A673 (cell line): Measurements from ENCODE around the gene NMRAL1. TPM values are rescaled to one million over a fixed set of nuclear protein-coding genes. Genes with fewer than 3 reads are reported as not detected.

Source experiments
- Bru-seq: library from RNA; stranded (reverse); fragments of 400-500 nt; gene quantifications from one replicate; lab custom pipeline; 2021; lab: Mats Ljungman, UMichigan
- BruChase-seq, 2 experiments: library from RNA; stranded (reverse); fragments of 400-500 nt; gene quantifications; one replicate each; lab custom pipeline; 2021; lab: Mats Ljungman, UMichigan
- BruUV-seq: library from RNA; stranded (reverse); fragments of 400-500 nt; replicated peaks from 2 replicates; lab custom pipeline; 2021; lab: Mats Ljungman, UMichigan
- CTCF ChIA-PET: fragments of 300-600 bp; sonication (Branson Sonifier 250); formaldehyde crosslinking; loops from one replicate; lab custom pipeline; 2022; ENCODE audit warnings: antibody characterized with exemption; lab: Charles Lee
- POLR2A ChIA-PET: fragments of 300-600 bp; sonication (Branson Sonifier 250); formaldehyde crosslinking; loops from one replicate; lab custom pipeline; 2022; ENCODE audit warnings: antibody characterized with exemption; ENCODE audit not compliant: low non-redundant PET; lab: Charles Lee
- DNase-seq: peaks from one replicate; pipeline ENCODE4 v3.0.0-alpha.2; 2015; ENCODE audit warnings: low spot score
- H3K27ac ChIP-seq: fragments of 200-600 bp; sonication (generic); 2 replicates; pipeline ENCODE4 v1.5.1; 2016; ENCODE audit warnings: mixed run types, low read depth, mild to moderate bottlenecking, mixed read lengths, antibody characterized with exemption, low read length; ENCODE audit not compliant: poor library complexity, severe bottlenecking
- H3K27me3 ChIP-seq: fragments of 200-600 bp; sonication (generic); replicated peaks from 2 replicates; pipeline ENCODE4 v1.6.1; 2017; ENCODE audit warnings: mixed run types, low read depth, mild to moderate bottlenecking, mixed read lengths, antibody characterized with exemption, low read length; ENCODE audit not compliant: insufficient read depth, poor library complexity
- H3K36me3 ChIP-seq: fragments of 200-600 bp; sonication (generic); 2 replicates; pipeline ENCODE4 v1.6.1; 2016; ENCODE audit warnings: mixed run types, mild to moderate bottlenecking, mixed read lengths, antibody characterized with exemption, low read length; ENCODE audit not compliant: insufficient read depth, poor library complexity, severe bottlenecking
- H3K4me1 ChIP-seq: fragments of 200-600 bp; sonication (generic); 2 replicates; pipeline ENCODE4 v1.6.1; 2017; ENCODE audit warnings: mixed run types, mild to moderate bottlenecking, mixed read lengths, antibody characterized with exemption, low read length; ENCODE audit not compliant: insufficient read depth, poor library complexity, severe bottlenecking
- H3K4me3 ChIP-seq: fragments of 200-600 bp; sonication (generic); 2 replicates; pipeline ENCODE4 v1.5.1; 2016; ENCODE audit warnings: low read depth, mixed run types, mild to moderate bottlenecking, mixed read lengths, low read length; ENCODE audit not compliant: poor library complexity, severe bottlenecking
- H3K9me3 ChIP-seq: fragments of 200-600 bp; sonication (generic); 2 replicates; pipeline ENCODE4 v1.6.1; 2016; ENCODE audit warnings: mixed run types, low read depth, mild to moderate bottlenecking, mixed read lengths, antibody characterized with exemption, low read length; ENCODE audit not compliant: poor library complexity, severe bottlenecking
- CTCF ChIP-seq: fragments of 300-800, 200-600 bp; sonication (generic); conservative IDR thresholded peaks from 2 replicates; pipeline ENCODE4 v1.5.1; 2017; ENCODE audit warnings: low read depth, mild to moderate bottlenecking, antibody characterized with exemption, low read length, moderate library complexity, mixed read lengths
- EZH2 ChIP-seq: fragments of 200-600 bp; sonication (generic); IDR thresholded peaks from 2 replicates; pipeline ENCODE4 v1.6.1; 2017; ENCODE audit warnings: borderline replicate concordance, low read depth, mild to moderate bottlenecking, mixed read lengths, antibody characterized with exemption, low read length; ENCODE audit not compliant: poor library complexity, severe bottlenecking
- intact Hi-C: fragments of 100-400 bp; cut with micrococcal nuclease; formaldehyde crosslinking; loops from one replicate; pipeline ENCODE4 v1.10.0; 2022; ENCODE audit not compliant: unreplicated experiment
- long read RNA-seq: library from polyadenylated mRNA; stranded (forward); transcript quantifications from one replicate; pipeline ENCODE4 v2.0.0, GENCODE V29; 2022
- total RNA-seq: library from RNA; stranded (reverse); gene quantifications from 2 replicates; pipeline ENCODE4 v1.2.3, GENCODE V29; 2021

Gene NMRAL1
- total RNA-seq (85.8 and 98.8 TPM in 2 replicates), Bru-seq, nascent RNA (percentile 74 among the genes with signal in this experiment), BruChase-seq, experiment 1, labeled RNA remaining after a 2-hour chase (percentile 68 among the genes with signal in this experiment), BruChase-seq, experiment 2, labeled RNA remaining after a 6-hour chase (percentile 77 among the genes with signal in this experiment)
- long read RNA-seq, transcript NMRAL1-212 (6 exons, 1,240 nt) = minor isoform, 24 of 138 reads
- long read RNA-seq, transcript NMRAL1-202 (6 exons, 1,233 nt) = major isoform, 45 of 138 reads
- long read RNA-seq, transcript NMRAL1-201 (6 exons, 1,376 nt) = minor isoform, 24 of 138 reads
- long read RNA-seq, partial matches to known transcripts = 5 of 138 reads
- long read RNA-seq, other reads (novel, unspliced or antisense) = 39 of 138 reads

DNA sequence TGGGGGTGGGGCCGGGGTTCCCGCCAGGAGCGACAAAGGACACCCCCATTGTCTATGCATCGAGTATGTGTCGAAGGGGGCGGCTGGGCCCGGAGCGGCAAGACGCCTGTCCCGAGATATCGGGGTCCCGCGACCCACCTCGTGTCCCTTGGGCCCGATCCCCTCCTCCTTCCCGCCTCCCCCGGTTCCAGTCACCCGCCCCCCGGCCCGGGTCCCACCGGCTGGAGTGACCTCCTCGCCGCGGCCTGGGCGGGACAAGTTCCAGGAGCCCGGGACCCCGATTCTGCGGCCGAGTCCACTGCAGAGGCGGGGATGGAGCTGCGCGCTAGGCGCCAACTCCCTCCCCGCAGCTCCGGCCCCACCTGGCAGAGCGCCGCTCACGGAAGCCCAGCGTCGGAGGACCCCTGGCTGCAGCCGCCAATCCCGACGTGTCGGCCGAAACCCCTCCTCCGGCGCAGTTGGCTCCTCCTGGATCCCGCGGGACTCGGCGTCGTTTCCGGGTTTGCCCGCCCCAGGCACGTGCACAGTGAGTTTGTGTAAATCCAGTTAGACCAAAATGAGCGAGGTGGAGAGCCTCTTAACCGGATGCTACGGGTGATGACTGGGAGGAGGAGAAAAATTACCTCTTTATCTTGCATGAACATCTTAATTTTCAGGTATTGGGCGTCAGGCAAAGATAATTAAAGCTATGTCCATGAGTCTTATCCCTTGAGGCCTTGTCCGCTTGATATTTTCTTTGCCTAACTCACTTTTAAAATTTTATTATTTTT lies at the start of gene NMRAL1:
TSS of gene NMRAL1 (minus strand) at position 434 of the 770 bp plus-strand sequence. CDS start 493 bp downstream, outside the sequence.
- no TSS peak for BruUV-seq

GRCh38 chr16:4523686-4524085 lies 49.3 kb upstream of the NMRAL1 start:
- intact Hi-C loops = no loop called here
- DNase-seq = no peak
- Histone ChIP-seq H3K27me3 (no peaks in the 10 kb centered on the region), H3K4me3 (no peak overlapping the region), H3K36me3 (no peaks in the 10 kb centered on the region), H3K9me3 (no peaks in the 10 kb centered on the region), H3K27ac (no peak overlapping the region), H3K4me1 (peaks cover 27% of the 10 kb centered on the region)
- TF ChIP-seq EZH2 = no peak
- TF ChIP-seq CTCF = no peak
- CTCF ChIA-PET = no interaction called here
- no TSS peak for BruUV-seq
- POLR2A ChIA-PET = no interaction called here

More for the DNA sequence above, at the start of gene NMRAL1:
- peak; percentile 98 for DNase-seq
- H3K4me3 ChIP-seq = peak within 1 kb of the TSS; percentile 72
- H3K27ac ChIP-seq = peak within 1 kb of the TSS; percentile 87
- no peaks in the 10 kb centered on the region for H3K9me3 ChIP-seq
- no peaks in the 10 kb centered on the region for H3K27me3 ChIP-seq
- peaks cover 12% of the 10 kb centered on the region for H3K4me1 ChIP-seq
- peaks cover 3% of the 10 kb centered on the region for H3K36me3 ChIP-seq
- ChIA-PET POLR2A (no interaction called here), CTCF (no interaction called here)
- intact Hi-C loops = no loop called here
- TF ChIP-seq EZH2 = no peak
- no peak for TF ChIP-seq CTCF

GRCh38 chr16:4522051-4522581 lies 47.7 kb upstream of the NMRAL1 start:
- Histone ChIP-seq H3K9me3 (no peaks in the 10 kb centered on the region), H3K4me1 (peaks cover 27% of the 10 kb centered on the region), H3K36me3 (no peaks in the 10 kb centered on the region), H3K27me3 (no peaks in the 10 kb centered on the region), H3K4me3 (no peak overlapping the region), H3K27ac (peak overlapping the region; percentile 74)
- BruUV-seq = no TSS peak
- POLR2A ChIA-PET = interaction anchor here (0.6 kb wide), 1 partner anchor 12 kb away, joined by 5 read pairs; no protein-coding TSS in a partner anchor
- intact Hi-C loops = no loop called here
- peak; percentile 81 for DNase-seq
- TF ChIP-seq EZH2 (no peak), CTCF (no peak)
- CTCF ChIA-PET = no interaction called here
